Calu3 (cell line): ENCODE measurements around the gene ATP4B. TPM values are rescaled to one million over a fixed set of nuclear protein-coding genes. Genes with fewer than 3 reads are reported as not detected.
"Not testable (repeated sequence)": the region's sequence is repeated elsewhere in the genome, so short reads cannot be mapped to it uniquely, and the experiment has no call there.

Experiments used
- BruUV-seq: library from RNA; stranded (reverse); fragments of 400-500 nt; replicated peaks from 2 replicates; lab custom pipeline; 2021; lab: Mats Ljungman, UMichigan
- CTCF ChIA-PET: fragments of 300-600 bp; sonication (Branson Sonifier 250); formaldehyde crosslinking; loops from one replicate; lab custom pipeline; 2022; ENCODE audit warnings: antibody characterized with exemption; lab: Charles Lee
- DNase-seq: peaks from one replicate; pipeline ENCODE4 v3.0.0; 2022
- H3K27ac Mint-ChIP-seq: one replicate; pipeline ENCODE4 v1.8.0; 2022; ENCODE audit warnings: mixed read lengths; ENCODE audit not compliant: unreplicated experiment
- H3K27me3 Mint-ChIP-seq: one replicate; pipeline ENCODE4 v1.8.0; 2022; ENCODE audit warnings: mixed read lengths; ENCODE audit not compliant: unreplicated experiment
- H3K36me3 Mint-ChIP-seq: one replicate; pipeline ENCODE4 v1.8.0; 2022; ENCODE audit warnings: mild to moderate bottlenecking, moderate library complexity, mixed read lengths; ENCODE audit not compliant: insufficient read depth, unreplicated experiment
- H3K4me1 Mint-ChIP-seq: one replicate; pipeline ENCODE4 v1.8.0; 2022; ENCODE audit warnings: mild to moderate bottlenecking, low read depth, mixed read lengths; ENCODE audit not compliant: unreplicated experiment
- H3K4me3 Mint-ChIP-seq: one replicate; pipeline ENCODE4 v1.8.0; 2022; ENCODE audit warnings: mild to moderate bottlenecking, low read depth, moderate library complexity, mixed read lengths; ENCODE audit not compliant: unreplicated experiment
- H3K9me3 Mint-ChIP-seq: one replicate; pipeline ENCODE4 v1.8.0; 2022; ENCODE audit warnings: low read depth, mixed read lengths; ENCODE audit not compliant: unreplicated experiment
- intact Hi-C: fragments of 100-400 bp; cut with micrococcal nuclease; formaldehyde crosslinking; loops from one replicate; pipeline ENCODE4 v1.10.0; 2022; ENCODE audit not compliant: unreplicated experiment
- total RNA-seq: library from RNA; stranded (reverse); gene quantifications from 2 replicates; pipeline ENCODE4 v1.2.3, GENCODE V29; 2022
- TF ChIP-seq, protein P1 (sequence below): fragments of 200-600 bp; IDR thresholded peaks from one replicate; pipeline ENCODE4 v1.8.0; 2022; ENCODE audit warnings: antibody characterized with exemption; ENCODE audit not compliant: unreplicated experiment

The ATP4B gene
- total RNA-seq, 1 experiment from 2014 or later = not detected

DNA sequence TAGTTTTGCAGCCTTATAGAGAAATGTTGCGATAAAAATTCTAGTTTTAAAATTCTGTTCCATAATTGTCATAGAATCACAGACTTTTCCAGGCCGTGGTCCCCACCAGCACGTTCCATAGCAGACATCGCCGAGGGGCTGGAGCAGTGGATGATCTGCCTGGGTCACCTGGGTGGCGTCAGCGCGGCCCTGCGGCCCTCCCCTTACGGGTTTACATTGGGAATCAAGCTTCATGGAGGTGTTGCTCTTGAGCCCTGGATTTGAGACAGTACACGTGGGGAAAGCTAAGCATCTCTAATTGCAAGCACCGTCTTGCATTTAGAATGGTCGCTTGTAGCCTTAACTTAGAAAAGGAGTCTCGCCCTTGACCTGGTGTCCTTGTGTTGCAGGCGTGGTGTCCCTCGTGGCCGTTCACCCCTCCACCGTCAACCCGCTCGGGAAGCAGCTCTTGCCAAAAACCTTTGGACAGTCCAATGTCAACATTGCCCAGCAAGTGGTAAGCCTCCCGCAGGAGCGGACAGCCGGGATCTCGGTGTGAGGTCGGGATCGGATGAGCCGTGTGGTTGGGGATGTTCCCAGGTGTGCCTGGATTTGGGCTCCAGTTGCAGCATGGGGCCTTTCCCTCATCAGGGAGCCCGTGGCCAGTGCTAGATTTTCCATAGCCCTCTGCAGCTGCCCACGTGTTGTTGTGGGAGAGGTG is 35.1 kb downstream of the ATP4B start:
- Mint-ChIP-seq H3K9me3 (peaks cover 5% of the 10 kb centered on the region), H3K27me3 (no peaks in the 10 kb centered on the region), H3K4me1 (no peaks in the 10 kb centered on the region), H3K36me3 (peaks cover 7% of the 10 kb centered on the region), H3K4me3 (no peak overlapping the region), H3K27ac (no peak overlapping the region)
- no TSS peak for BruUV-seq
- CTCF ChIA-PET = no interaction called here
- intact Hi-C loops = no loop called here
- TF ChIP-seq, protein P1, sequence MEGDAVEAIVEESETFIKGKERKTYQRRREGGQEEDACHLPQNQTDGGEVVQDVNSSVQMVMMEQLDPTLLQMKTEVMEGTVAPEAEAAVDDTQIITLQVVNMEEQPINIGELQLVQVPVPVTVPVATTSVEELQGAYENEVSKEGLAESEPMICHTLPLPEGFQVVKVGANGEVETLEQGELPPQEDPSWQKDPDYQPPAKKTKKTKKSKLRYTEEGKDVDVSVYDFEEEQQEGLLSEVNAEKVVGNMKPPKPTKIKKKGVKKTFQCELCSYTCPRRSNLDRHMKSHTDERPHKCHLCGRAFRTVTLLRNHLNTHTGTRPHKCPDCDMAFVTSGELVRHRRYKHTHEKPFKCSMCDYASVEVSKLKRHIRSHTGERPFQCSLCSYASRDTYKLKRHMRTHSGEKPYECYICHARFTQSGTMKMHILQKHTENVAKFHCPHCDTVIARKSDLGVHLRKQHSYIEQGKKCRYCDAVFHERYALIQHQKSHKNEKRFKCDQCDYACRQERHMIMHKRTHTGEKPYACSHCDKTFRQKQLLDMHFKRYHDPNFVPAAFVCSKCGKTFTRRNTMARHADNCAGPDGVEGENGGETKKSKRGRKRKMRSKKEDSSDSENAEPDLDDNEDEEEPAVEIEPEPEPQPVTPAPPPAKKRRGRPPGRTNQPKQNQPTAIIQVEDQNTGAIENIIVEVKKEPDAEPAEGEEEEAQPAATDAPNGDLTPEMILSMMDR = no peak
- no peak for DNase-seq

DNA sequence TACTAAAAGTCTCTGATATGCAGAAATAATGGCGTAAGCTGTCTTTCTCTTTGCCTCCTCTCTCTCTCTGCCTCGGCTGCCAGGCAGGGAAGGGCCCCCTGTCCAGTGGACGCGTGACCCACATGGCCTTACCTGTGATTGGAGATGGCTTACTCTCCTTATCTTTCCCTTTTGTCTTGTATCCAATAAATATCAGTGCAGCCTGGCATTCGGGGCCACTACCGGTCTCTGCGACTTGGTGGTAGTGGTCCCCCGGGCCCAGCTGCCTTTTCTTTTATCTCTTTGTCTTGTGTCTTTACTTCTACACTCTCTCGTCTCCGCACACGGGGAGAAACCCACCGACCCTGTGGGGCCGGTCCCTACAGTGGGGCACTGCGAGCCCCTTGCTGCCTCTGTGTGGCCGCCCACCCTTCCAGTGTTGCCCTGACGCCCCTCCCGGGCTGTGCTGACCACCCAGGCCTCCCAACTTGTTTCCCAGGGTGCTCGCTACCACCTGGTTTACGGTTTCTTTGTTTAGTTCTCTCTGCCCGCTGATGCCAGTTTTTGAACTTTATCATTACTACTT is 35.9 kb downstream of the ATP4B start:
- H3K4me3 Mint-ChIP-seq, DNase-seq, BruUV-seq, H3K4me1 Mint-ChIP-seq, intact Hi-C loops, H3K27me3 Mint-ChIP-seq, H3K27ac Mint-ChIP-seq, CTCF ChIA-PET, H3K36me3 Mint-ChIP-seq, H3K9me3 Mint-ChIP-seq: not testable (repeated sequence)

DNA sequence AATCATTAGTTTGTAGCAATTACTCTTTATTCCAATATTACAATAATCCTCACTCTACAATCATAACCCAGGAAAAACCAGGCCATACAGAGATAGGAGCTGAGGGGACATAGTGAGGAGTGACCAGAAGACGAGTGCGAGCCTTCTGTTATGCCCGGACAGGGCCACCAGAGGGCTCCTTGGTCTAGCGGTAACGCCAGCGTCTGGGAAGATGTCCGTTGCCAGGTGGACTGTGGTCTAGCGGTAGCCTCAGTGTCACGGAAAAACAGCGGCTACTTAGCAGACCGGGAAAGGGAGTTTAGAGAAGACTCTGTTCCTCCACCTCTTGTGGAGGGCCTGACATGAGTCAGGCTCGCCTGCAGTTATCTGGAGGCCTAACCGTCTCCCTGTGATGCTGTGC is 36.5 kb downstream of the ATP4B start:
- H3K27me3 Mint-ChIP-seq, intact Hi-C loops, H3K27ac Mint-ChIP-seq, DNase-seq, H3K36me3 Mint-ChIP-seq, H3K4me1 Mint-ChIP-seq, H3K9me3 Mint-ChIP-seq, CTCF ChIA-PET, H3K4me3 Mint-ChIP-seq, BruUV-seq: not testable (repeated sequence)

DNA sequence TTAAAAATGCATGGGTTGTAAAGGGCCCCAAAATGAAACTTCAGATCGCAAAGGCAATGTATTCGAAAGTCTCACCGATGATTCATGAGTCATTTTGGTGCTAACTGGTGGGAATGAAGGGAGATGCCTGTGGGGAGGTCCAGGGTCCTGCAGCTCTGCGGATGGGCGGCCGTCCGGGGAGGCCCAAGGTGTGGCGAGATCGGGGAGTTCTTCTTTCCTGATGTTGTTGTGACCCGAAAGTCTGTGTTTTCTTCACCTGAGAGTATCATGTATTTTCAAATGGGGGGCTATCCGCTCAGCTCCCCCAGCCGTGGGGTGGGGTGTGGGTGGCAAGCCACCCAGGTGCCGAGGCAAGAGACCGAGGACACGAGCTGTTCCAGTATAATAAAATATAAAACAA is 37.0 kb downstream of the ATP4B start:
- peaks cover 2% of the 10 kb centered on the region for H3K36me3 Mint-ChIP-seq
- peaks cover 5% of the 10 kb centered on the region for H3K9me3 Mint-ChIP-seq
- TF ChIP-seq, protein P1 = no peak
- DNase-seq = no peak
- CTCF ChIA-PET = no interaction called here
- H3K27me3 Mint-ChIP-seq = no peaks in the 10 kb centered on the region
- H3K27ac Mint-ChIP-seq = no peak overlapping the region
- intact Hi-C loops = no loop called here
- no peaks in the 10 kb centered on the region for H3K4me1 Mint-ChIP-seq
- H3K4me3 Mint-ChIP-seq = no peak overlapping the region
- BruUV-seq = no TSS peak

DNA sequence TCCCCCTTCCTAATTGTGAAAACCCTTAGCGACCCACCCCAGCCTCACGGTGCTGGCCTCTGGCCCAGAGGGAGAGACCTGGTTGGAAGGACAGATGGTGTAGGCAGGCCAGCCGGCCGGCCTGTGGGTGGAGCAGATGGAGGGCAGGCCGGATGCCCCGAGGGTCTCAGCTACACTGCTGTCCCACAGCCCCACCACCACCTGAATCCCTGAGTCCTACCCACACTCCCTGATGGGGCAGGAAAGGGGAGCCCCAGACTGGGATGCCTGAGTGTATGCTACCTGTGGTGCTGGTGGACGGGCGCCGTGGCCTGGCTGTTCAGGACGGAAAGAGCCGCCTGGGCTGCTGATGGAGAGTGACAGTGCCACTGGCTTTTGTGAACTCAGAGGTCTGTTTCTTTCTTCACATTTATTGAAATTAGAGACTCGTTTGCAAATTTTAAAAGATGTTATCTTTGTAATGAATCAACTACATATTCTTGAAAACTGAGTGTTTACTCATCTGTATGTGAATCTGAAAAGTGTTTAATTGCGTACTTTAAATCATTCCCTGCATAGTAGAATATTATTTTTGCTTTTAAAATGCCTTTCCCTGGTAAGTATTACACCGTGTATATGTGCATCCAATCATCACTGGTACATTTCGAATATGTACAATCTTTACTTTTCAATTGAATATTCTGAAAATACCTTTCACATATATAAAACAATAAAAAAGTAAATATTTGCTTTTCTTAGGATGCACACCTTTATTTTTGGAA is 37.8 kb downstream of the ATP4B start:
- intact Hi-C loops = no loop called here
- no TSS peak for BruUV-seq
- H3K27me3 Mint-ChIP-seq = no peaks in the 10 kb centered on the region
- H3K9me3 Mint-ChIP-seq = peaks cover 5% of the 10 kb centered on the region
- no peak overlapping the region for H3K4me3 Mint-ChIP-seq
- no peak for DNase-seq
- TF ChIP-seq, protein P1 = no peak
- no peak overlapping the region for H3K27ac Mint-ChIP-seq
- CTCF ChIA-PET = no interaction called here
- H3K36me3 Mint-ChIP-seq = no peaks in the 10 kb centered on the region
- no peaks in the 10 kb centered on the region for H3K4me1 Mint-ChIP-seq
